GM10847 (cell line): Measurements from ENCODE around the gene ELK1.
A peak's percentile ranks its signal among the peaks of the same experiment; 100 is the strongest.

Source experiments
- POLR2A ChIP-seq: IDR thresholded peaks from 2 replicates; pipeline ENCODE4 v1.6.1; 2011; ENCODE audit not compliant: insufficient read length; ENCODE audit errors: extremely low read depth

The ELK1 gene

GRCh38 chrX:47650164-47651042 is at the start of gene ELK1:
Gene ELK1, minus strand, starts transcription at chrX:47650563. Its CDS starts 9,122 bp downstream, at chrX:47641441.
- peak; percentile 44 for TF ChIP-seq POLR2A

GRCh38 chrX:47697181-47697580 is 46.8 kb upstream of the ELK1 start:
- TF ChIP-seq POLR2A, result no peak

- no peak for TF ChIP-seq POLR2A
These were observed 39.8 kb upstream of the ELK1 start for GRCh38 chrX:47690175-47690574.

- TF ChIP-seq POLR2A, result no peak
These were observed 36.9 kb upstream of the ELK1 start for GRCh38 chrX:47687263-47687662.

- no peak for TF ChIP-seq POLR2A
These were observed 33.5 kb upstream of the ELK1 start for GRCh38 chrX:47683829-47684205.

- no peak for TF ChIP-seq POLR2A
These were observed 32.9 kb upstream of the ELK1 start for GRCh38 chrX:47683184-47683828.

- no peak for TF ChIP-seq POLR2A
These were observed 24.4 kb upstream of the ELK1 start for GRCh38 chrX:47674776-47675175.

GRCh38 chrX:47664737-47665136 is 14.4 kb upstream of the ELK1 start:
- TF ChIP-seq POLR2A, result no peak

GRCh38 chrX:47662144-47662657 is 11.8 kb upstream of the ELK1 start:
- TF ChIP-seq POLR2A, result no peak

GRCh38 chrX:47661539-47661938 is 11.2 kb upstream of the ELK1 start:
- no peak for TF ChIP-seq POLR2A

- TF ChIP-seq POLR2A, result no peak
These were observed 9.0 kb upstream of the ELK1 start for GRCh38 chrX:47659421-47659726.

- TF ChIP-seq POLR2A, result peak; percentile 53
These were observed 8.5 kb upstream of the ELK1 start, which contains the start of gene UXT for GRCh38 chrX:47658684-47659420. Gene UXT, minus strand, starts transcription at chrX:47659180. Its CDS starts 253 bp downstream, at chrX:47658927.

- TF ChIP-seq POLR2A, result no peak
These were observed 7.9 kb upstream of the ELK1 start for GRCh38 chrX:47658301-47658683.

GRCh38 chrX:47651043-47651905 is 911 bp upstream of the ELK1 start:
- peak; percentile 14 for TF ChIP-seq POLR2A

- no peak for TF ChIP-seq POLR2A
These were observed 591 bp downstream of the ELK1 start for GRCh38 chrX:47649781-47650163.
